Fibroblast of skin of right biceps (primary cell): Measurements from ENCODE around the gene AP1G2.
A peak's percentile ranks its signal among the peaks of the same experiment; 100 is the strongest.

Experiments used
- DNase-seq: peaks from one replicate; pipeline ENCODE4 v3.0.0-alpha.2; 2013

The AP1G2 gene

GRCh38 chr14:23569443-23570151 is 2.0 kb upstream of the AP1G2 start:
- DNase-seq: no peak

DNA sequence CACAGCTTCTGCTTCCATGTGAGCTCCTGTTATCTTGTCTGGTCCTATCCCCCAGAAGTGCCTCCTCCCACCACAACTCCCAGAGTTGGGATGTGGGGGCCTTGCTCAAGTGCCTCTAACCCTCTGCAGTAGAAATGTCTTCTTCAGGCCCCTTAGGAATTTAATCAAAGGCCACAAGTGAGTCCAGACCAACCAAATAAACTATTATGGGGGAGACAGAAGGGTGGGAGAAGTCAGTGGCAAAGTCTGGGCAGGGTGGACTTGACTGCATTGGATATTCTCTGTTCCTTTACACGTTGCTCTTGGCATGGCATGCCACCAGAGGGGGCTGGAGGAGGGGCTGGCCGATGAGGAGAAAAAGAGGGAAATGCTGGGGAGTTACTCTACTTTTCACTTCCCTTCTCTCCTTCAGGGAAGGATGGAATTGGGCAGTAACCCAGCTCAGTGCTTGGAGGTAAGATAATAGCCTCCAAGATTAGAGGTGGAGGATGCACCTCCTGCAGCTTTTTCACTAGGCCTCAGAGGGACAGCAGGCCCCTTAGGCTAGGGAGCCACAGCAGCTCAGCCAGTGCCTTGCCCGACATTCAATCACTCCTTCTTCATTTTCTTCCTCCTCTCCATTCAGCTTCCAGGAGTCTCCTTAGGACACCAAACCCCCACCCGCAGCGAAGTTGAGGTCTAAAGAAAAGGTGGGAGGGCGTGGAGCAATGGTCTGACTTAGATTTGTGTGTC is 1.2 kb upstream of the AP1G2 start:
- peak; percentile 12 for DNase-seq

GRCh38 chr14:23568021-23568599 is 519 bp upstream of the AP1G2 start:
- DNase-seq: no peak

- DNase-seq: no peak
Measured at GRCh38 chr14:23566778-23567185, 809 bp downstream of the AP1G2 start.

- no peak for DNase-seq
Measured at GRCh38 chr14:23566112-23566777, 1.3 kb downstream of the AP1G2 start.

- no peak for DNase-seq
Measured at GRCh38 chr14:23565626-23566025, 2.0 kb downstream of the AP1G2 start.

- DNase-seq: no peak
Measured at GRCh38 chr14:23564876-23565275, 2.7 kb downstream of the AP1G2 start.

- DNase-seq: no peak
Measured at GRCh38 chr14:23564181-23564812, 3.3 kb downstream of the AP1G2 start.

DNA sequence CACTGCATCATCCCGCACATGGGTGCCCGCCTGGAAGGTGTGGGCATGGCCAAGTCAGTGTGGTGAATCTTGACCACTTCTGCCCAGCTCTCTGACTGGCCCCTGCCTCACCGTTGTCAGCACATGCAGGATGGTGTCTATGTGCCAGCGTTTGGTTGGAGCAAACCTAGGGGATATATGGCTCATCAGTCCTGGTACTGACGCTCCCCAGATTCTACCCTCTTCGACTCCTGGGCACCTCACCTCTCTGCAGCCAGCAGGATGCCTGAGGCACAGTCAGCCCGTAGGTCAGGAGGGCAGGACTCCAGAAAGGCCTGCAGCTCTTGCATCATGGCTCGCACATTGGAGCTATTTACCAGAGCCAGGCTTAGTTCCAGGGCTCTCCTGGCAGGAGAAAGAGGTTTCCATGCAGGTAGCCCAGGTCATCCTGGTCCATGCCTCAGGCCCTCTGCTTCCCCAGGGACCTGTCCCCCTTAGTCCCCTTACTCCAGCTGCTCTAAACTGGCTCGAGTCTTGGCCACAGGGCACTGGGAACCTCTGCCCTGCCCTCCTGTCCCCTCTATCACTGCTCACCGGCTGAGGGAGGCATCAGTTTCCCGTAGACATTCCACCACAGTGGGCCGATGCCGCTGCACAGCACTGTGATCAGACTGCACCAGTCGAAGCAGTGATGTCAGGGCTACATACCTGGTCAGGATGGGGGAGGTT is 4.0 kb downstream of the AP1G2 start:
- DNase-seq: no peak

- peak; percentile 48 for DNase-seq
Measured at GRCh38 chr14:23562822-23563472, 4.6 kb downstream of the AP1G2 start.

GRCh38 chr14:23561873-23562821 is 5.4 kb downstream of the AP1G2 start:
- DNase-seq: no peak

GRCh38 chr14:23561259-23561658 is 6.3 kb downstream of the AP1G2 start:
- DNase-seq: no peak

GRCh38 chr14:23559926-23560520 is 7.6 kb downstream of the AP1G2 start:
- no peak for DNase-seq

GRCh38 chr14:23559010-23559925 is 8.3 kb downstream of the AP1G2 start:
- DNase-seq: peak; percentile 57

DNA sequence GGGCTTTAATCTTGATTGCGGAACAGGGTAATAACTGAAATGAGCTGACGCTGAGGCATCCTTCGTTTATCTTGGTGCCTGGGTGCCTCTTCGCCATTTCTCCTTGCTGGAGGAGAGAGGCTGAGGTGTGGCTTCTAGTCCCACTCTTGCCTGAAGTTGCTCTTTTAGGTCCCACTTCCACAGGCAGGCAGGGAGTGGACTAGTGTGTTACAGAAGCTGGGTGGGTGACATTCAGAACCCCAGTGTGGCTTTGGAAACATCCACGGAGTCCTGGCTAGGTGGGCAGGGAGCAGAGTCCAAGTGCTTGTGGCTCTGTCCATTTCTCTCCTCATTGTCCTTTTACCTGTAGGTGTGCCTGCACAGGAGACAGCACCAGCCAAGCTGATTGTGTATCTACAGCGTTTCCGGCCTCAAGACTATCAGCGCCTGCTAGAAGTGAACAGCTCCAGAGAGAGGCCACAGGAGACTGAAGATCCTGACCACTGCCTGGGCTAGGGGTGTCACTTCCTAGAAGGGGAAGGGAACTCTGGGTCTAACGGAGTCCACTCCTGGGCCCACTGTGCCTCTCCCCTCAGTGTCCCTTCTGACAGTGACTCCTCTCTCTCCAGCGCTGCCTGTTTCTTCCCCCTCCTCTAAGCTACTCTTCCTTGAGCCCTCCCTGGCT is 9.1 kb downstream of the AP1G2 start:
- DNase-seq: no peak

DNA sequence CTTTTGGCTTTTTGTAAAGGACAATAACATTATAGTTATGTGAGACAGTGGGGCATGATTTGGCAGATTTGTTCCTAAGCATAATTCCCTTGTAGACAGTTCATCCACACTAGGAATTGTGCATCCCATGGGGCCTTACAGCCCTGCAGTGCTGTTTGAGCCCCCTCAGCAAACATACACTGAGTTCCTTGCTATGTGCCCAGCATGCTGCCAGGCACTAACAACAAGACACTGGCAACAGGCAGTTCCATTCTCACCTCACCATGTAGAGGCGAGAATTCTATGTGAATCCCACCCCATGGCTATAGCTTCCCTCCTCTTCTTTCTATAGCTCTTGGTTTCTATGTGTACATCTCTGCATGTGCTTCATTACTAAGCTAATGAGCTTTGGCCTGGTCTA is 9.6 kb downstream of the AP1G2 start:
- no peak for DNase-seq

GRCh38 chr14:23557521-23557920 is 10.1 kb downstream of the AP1G2 start:
- DNase-seq: no peak

GRCh38 chr14:23556700-23557440 is 10.7 kb downstream of the AP1G2 start:
- no peak for DNase-seq
